Measurements from ENCODE around the gene BCAS3. TPM values are rescaled to one million over a fixed set of nuclear protein-coding genes. Genes with fewer than 3 reads are reported as not detected.

The BCAS3 gene
- total RNA-seq, 1 donor from 2014 or later, result 14.5 TPM

DNA sequence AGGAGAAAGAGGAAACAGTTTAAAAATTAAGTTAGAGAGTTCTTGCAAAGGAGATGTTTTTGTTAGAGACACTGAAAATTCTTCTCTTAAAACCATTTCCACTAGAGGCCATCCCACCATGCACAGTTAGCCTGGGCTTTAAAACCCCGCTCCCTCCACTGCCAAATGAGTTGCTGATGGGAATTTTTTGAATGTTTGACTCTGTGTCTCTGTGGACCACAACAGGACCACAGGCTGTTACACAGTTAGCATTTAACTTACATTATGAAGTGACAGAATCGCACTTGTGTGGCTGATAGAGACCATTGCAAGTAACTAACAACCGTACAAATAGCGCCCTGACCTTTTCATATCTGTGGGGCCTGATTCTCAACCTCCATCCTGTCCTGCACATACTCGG is 647.3 kb downstream of the BCAS3 start:
- DNase-seq (ENCODE audit: low read depth) (no peak), FAIRE-seq (no peak)
- H3K9me3 Mint-ChIP-seq (ENCODE audit: unreplicated experiment), result no peaks in the 10 kb centered on the region
- H3K36me3 Mint-ChIP-seq (ENCODE audit: low read depth, unreplicated experiment), result peaks cover 2% of the 10 kb centered on the region
- Histone ChIP-seq H3K9me3 (ENCODE audit: insufficient read depth, low read depth, low read length) (no peaks in the 10 kb centered on the region), H3K79me2 (ENCODE audit: insufficient read depth, low read length) (no peaks in the 10 kb centered on the region), H2AFZ (ENCODE audit: low read depth, low read length) (no peak overlapping the region), H4K20me1 (ENCODE audit: insufficient read depth, low read length) (no peaks in the 10 kb centered on the region), H3K27me3 (ENCODE audit: insufficient read depth, low read length) (no peaks in the 10 kb centered on the region), H3K36me3 (ENCODE audit: insufficient read depth, low read length) (no peaks in the 10 kb centered on the region), H3K4me2 (ENCODE audit: low read length) (peak overlapping the region; percentile 40), H3K4me3 (ENCODE audit: insufficient read depth, low read depth, low read length) (no peak overlapping the region), H3K4me1 (ENCODE audit: insufficient read depth, low read length) (peaks cover 28% of the 10 kb centered on the region), H3K9ac (ENCODE audit: low read length) (peak overlapping the region; percentile 29), H3K27ac (ENCODE audit: low read depth, low read length) (peak overlapping the region; percentile 69)
- H3K27ac Mint-ChIP-seq (ENCODE audit: unreplicated experiment), result no peak overlapping the region
- peaks cover 11% of the 10 kb centered on the region for H3K4me1 Mint-ChIP-seq (ENCODE audit: low read depth, unreplicated experiment)
- no peak for TF ChIP-seq CTCF (IDR thresholded peaks at IDR 0.05; ENCODE audit: insufficient read depth, low read depth, low read length)
- no peak for TF ChIP-seq EZH2 (IDR thresholded peaks at IDR 0.05; ENCODE audit: insufficient read depth, low read length)
- no peak overlapping the region for H3K4me3 Mint-ChIP-seq (ENCODE audit: unreplicated experiment)
- H3K27me3 Mint-ChIP-seq (ENCODE audit: low read depth, unreplicated experiment), result peaks cover 2% of the 10 kb centered on the region

DNA sequence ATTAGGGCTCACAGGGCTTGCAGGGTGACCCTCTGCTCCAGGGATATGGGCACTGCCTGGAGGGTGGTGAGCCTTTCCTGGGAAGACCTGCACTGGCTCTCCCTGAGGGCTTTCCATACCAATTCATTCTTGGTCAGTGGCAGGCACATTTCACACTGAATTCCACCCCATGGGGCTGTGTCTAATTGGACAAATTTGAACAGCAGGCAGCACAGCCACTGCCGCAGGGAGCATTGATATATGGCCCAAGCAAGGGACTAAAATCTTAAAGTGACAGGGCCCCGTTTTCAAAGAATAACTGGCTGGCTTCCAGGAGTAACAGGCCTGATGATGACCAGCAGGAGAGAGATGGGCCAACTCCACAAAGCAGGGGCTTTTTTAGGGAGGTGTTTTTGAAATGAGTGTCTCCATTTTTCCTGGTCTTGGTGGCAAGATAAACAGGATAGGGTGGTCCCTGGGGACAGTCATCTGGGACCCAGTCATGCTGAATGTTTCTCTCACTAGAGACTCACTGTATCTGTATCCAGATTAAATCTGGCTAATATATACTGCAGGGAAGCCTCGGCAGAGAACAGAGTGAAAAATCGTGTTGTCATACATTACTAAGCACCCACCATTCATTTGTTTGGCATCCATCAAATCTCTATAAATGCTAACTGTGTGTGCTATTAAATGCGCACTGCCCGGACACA is 647.9 kb downstream of the BCAS3 start:
- FAIRE-seq, result peak; percentile 41
- peak overlapping the region; percentile 69 for H3K27ac ChIP-seq (ENCODE audit: low read depth, low read length)
- no peaks in the 10 kb centered on the region for H3K9me3 Mint-ChIP-seq (ENCODE audit: unreplicated experiment)
- DNase-seq (ENCODE audit: low read depth), result peak; percentile 52
- no peak overlapping the region for H3K27ac Mint-ChIP-seq (ENCODE audit: unreplicated experiment)
- H3K36me3 Mint-ChIP-seq (ENCODE audit: low read depth, unreplicated experiment), result peaks cover 2% of the 10 kb centered on the region
- peak overlapping the region; percentile 40 for H3K4me2 ChIP-seq (ENCODE audit: low read length)
- no peaks in the 10 kb centered on the region for H4K20me1 ChIP-seq (ENCODE audit: insufficient read depth, low read length)
- no peak overlapping the region for H2AFZ ChIP-seq (ENCODE audit: low read depth, low read length)
- TF ChIP-seq EZH2 (IDR thresholded peaks at IDR 0.05; ENCODE audit: insufficient read depth, low read length) (no peak), CTCF (IDR thresholded peaks at IDR 0.05; ENCODE audit: insufficient read depth, low read depth, low read length) (no peak)
- H3K4me1 Mint-ChIP-seq (ENCODE audit: low read depth, unreplicated experiment), result peaks cover 11% of the 10 kb centered on the region
- H3K79me2 ChIP-seq (ENCODE audit: insufficient read depth, low read length), result no peaks in the 10 kb centered on the region
- peaks cover 28% of the 10 kb centered on the region for H3K4me1 ChIP-seq (ENCODE audit: insufficient read depth, low read length)
- no peaks in the 10 kb centered on the region for H3K9me3 ChIP-seq (ENCODE audit: insufficient read depth, low read depth, low read length)
- no peak overlapping the region for H3K4me3 ChIP-seq (ENCODE audit: insufficient read depth, low read depth, low read length)
- no peaks in the 10 kb centered on the region for H3K27me3 ChIP-seq (ENCODE audit: insufficient read depth, low read length)
- H3K9ac ChIP-seq (ENCODE audit: low read length), result peak overlapping the region; percentile 39
- H3K4me3 Mint-ChIP-seq (ENCODE audit: unreplicated experiment), result no peak overlapping the region
- H3K27me3 Mint-ChIP-seq (ENCODE audit: low read depth, unreplicated experiment), result peaks cover 2% of the 10 kb centered on the region
- no peaks in the 10 kb centered on the region for H3K36me3 ChIP-seq (ENCODE audit: insufficient read depth, low read length)

DNA sequence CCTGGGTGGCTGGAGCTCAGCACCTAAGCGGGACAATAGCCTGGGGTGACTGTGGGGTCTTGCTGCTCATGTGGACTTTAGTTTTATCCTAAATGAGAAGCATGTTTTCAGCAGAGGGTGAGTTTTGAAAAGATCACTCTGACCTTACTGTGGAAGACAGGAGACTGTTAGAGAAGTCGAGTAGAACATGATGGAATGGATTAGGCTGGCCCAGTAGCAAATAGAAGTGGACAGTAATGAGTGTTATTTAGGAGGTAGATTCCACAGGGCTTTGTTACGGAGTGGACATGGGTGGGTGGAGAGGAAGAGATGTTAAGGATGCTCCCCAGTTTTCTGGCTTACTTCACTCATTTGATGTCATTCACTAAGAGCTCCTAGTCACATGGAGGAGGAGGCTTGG is 648.7 kb downstream of the BCAS3 start:
- Mint-ChIP-seq H3K4me3 (ENCODE audit: unreplicated experiment) (no peak overlapping the region), H3K9me3 (ENCODE audit: unreplicated experiment) (no peaks in the 10 kb centered on the region), H3K4me1 (ENCODE audit: low read depth, unreplicated experiment) (peaks cover 9% of the 10 kb centered on the region), H3K27ac (ENCODE audit: unreplicated experiment) (no peak overlapping the region), H3K27me3 (ENCODE audit: low read depth, unreplicated experiment) (peaks cover 4% of the 10 kb centered on the region), H3K36me3 (ENCODE audit: low read depth, unreplicated experiment) (peaks cover 2% of the 10 kb centered on the region)
- TF ChIP-seq EZH2 (IDR thresholded peaks at IDR 0.05; ENCODE audit: insufficient read depth, low read length) (no peak), CTCF (IDR thresholded peaks at IDR 0.05; ENCODE audit: insufficient read depth, low read depth, low read length) (no peak)
- FAIRE-seq (no peak), DNase-seq (ENCODE audit: low read depth) (no peak)
- H3K4me3 ChIP-seq (ENCODE audit: insufficient read depth, low read depth, low read length), result no peak overlapping the region
- H3K27me3 ChIP-seq (ENCODE audit: insufficient read depth, low read length), result no peaks in the 10 kb centered on the region
- H3K9me3 ChIP-seq (ENCODE audit: insufficient read depth, low read depth, low read length), result no peaks in the 10 kb centered on the region
- no peaks in the 10 kb centered on the region for H3K79me2 ChIP-seq (ENCODE audit: insufficient read depth, low read length)
- peak overlapping the region; percentile 40 for H3K4me2 ChIP-seq (ENCODE audit: low read length)
- H3K4me1 ChIP-seq (ENCODE audit: insufficient read depth, low read length), result peaks cover 28% of the 10 kb centered on the region
- no peak overlapping the region for H2AFZ ChIP-seq (ENCODE audit: low read depth, low read length)
- no peaks in the 10 kb centered on the region for H4K20me1 ChIP-seq (ENCODE audit: insufficient read depth, low read length)
- peak overlapping the region; percentile 39 for H3K9ac ChIP-seq (ENCODE audit: low read length)
- H3K27ac ChIP-seq (ENCODE audit: low read depth, low read length), result peak overlapping the region; percentile 69
- no peaks in the 10 kb centered on the region for H3K36me3 ChIP-seq (ENCODE audit: insufficient read depth, low read length)
